Neural cell (in vitro differentiated cells): ENCODE data around the gene SCGB2A2.

ENCODE experiments used
- CTCF ChIP-seq: fragments of 450-650 bp; IDR thresholded peaks from 2 replicates; pipeline ENCODE4 v1.5.1; 2014; ENCODE audit warnings: antibody characterized with exemption, mild to moderate bottlenecking, moderate library complexity; ENCODE audit not compliant: poor library complexity, severe bottlenecking
- EP300 ChIP-seq: fragments of 450-650 bp; conservative IDR thresholded peaks from 2 replicates; pipeline ENCODE4 v1.6.1; 2014; ENCODE audit warnings: antibody characterized with exemption, mild to moderate bottlenecking, moderate library complexity; ENCODE audit not compliant: poor library complexity, severe bottlenecking
- EZH2 ChIP-seq: fragments of 200-600, 300-800 bp; shearing (Covaris generic), sonication (generic); IDR thresholded peaks from 2 replicates; pipeline ENCODE4 v1.6.1; 2014; ENCODE audit warnings: antibody characterized with exemption, low read length, borderline replicate concordance, mild to moderate bottlenecking; ENCODE audit not compliant: insufficient read depth, poor library complexity, severe bottlenecking
- MXI1 ChIP-seq: fragments of 450-650 bp; conservative IDR thresholded peaks from 2 replicates; pipeline ENCODE4 v1.6.1; 2014; ENCODE audit warnings: antibody characterized with exemption, mild to moderate bottlenecking; ENCODE audit not compliant: poor library complexity, severe bottlenecking
- POLR2AphosphoS5 ChIP-seq: IDR thresholded peaks from 2 replicates; pipeline ENCODE4 v1.6.1; 2012
- RAD21 ChIP-seq: fragments of 450-650 bp; conservative IDR thresholded peaks from 2 replicates; pipeline ENCODE4 v1.6.1; 2014; ENCODE audit warnings: antibody characterized with exemption, mild to moderate bottlenecking, moderate library complexity
- REST ChIP-seq: IDR thresholded peaks from 2 replicates; pipeline ENCODE4 v1.6.1; 2012; ENCODE audit warnings: borderline replicate concordance
- SMC3 ChIP-seq: fragments of 450-650 bp; conservative IDR thresholded peaks from 2 replicates; pipeline ENCODE4 v1.6.1; 2014; ENCODE audit warnings: antibody characterized with exemption, mild to moderate bottlenecking, moderate library complexity; ENCODE audit not compliant: poor library complexity
- TAF1 ChIP-seq: IDR thresholded peaks from 2 replicates; pipeline ENCODE4 v1.6.1; 2012; ENCODE audit warnings: low read depth

GRCh38 chr11:62298975-62299374 is 29.0 kb downstream of the SCGB2A2 start, which contains the start of gene SCGB1D4:
- TF ChIP-seq CTCF (no peak), SMC3 (no peak), RAD21 (no peak), POLR2AphosphoS5 (no peak), TAF1 (no peak), EP300 (no peak), EZH2 (no peak), MXI1 (no peak), REST (no peak)
